ENCODE measurements around the gene CHST11. TPM values are rescaled to one million over a fixed set of nuclear protein-coding genes. Genes with fewer than 3 reads are reported as not detected.
A peak's percentile ranks its signal among the peaks of the same experiment; 100 is the strongest.

The CHST11 gene
- total and polyA plus RNA-seq, 7 donors, result 0.60 to 22.8 (median 10.0) TPM

GRCh38 chr12:104477510-104478390, 21.0 kb downstream of the CHST11 start:
- DNase-seq, result no peak
- WGBS, 2 donors, result 62 to 64% methylated on average over 6 of the region's 6 CpGs
- no peaks in the 10 kb centered on the region for H3K36me3 ChIP-seq
- H3K4me3 ChIP-seq, result no peak overlapping the region
- H3K9me3 ChIP-seq, result no peaks in the 10 kb centered on the region
- no peaks in the 10 kb centered on the region for H3K4me1 ChIP-seq
- intact Hi-C loops (cut with DNase I), result no loop called here
- no peak for TF ChIP-seq POLR2AphosphoS5 (IDR thresholded peaks at IDR 0.05)
- no peak for TF ChIP-seq EP300 (IDR thresholded peaks at IDR 0.05)
- no peak for TF ChIP-seq POLR2A (IDR thresholded peaks at IDR 0.05)
- TF ChIP-seq CTCF (IDR thresholded peaks at IDR 0.05), result no peak
- H3K27me3 ChIP-seq, result no peaks in the 10 kb centered on the region
- H3K27ac ChIP-seq, result peak overlapping the region in 1 of 4 donors; percentile 1

- no peaks in the 10 kb centered on the region for H3K36me3 ChIP-seq
- no peaks in the 10 kb centered on the region for H3K27me3 ChIP-seq
- H3K4me1 ChIP-seq, result no peaks in the 10 kb centered on the region
- intact Hi-C loops (cut with DNase I), result no loop called here
- peak overlapping the region in 1 of 4 donors; percentile 1 for H3K27ac ChIP-seq
- DNase-seq, result no peak
- no peaks in the 10 kb centered on the region for H3K9me3 ChIP-seq
- no peak overlapping the region for H3K4me3 ChIP-seq
- TF ChIP-seq CTCF (IDR thresholded peaks at IDR 0.05), result no peak
- peak in 1 of 4 donors; percentile 29 for TF ChIP-seq POLR2AphosphoS5 (IDR thresholded peaks at IDR 0.05)
- 47 to 66% methylated on average over 8 of the region's 8 CpGs for WGBS, 2 donors
Observed at GRCh38 chr12:104478396-104479122, 21.8 kb downstream of the CHST11 start.

GRCh38 chr12:104479123-104479662, 22.4 kb downstream of the CHST11 start:
- Histone ChIP-seq H3K4me3 (no peak overlapping the region), H3K36me3 (no peaks in the 10 kb centered on the region), H3K9me3 (no peaks in the 10 kb centered on the region), H3K27ac (no peak overlapping the region), H3K4me1 (no peaks in the 10 kb centered on the region), H3K27me3 (no peaks in the 10 kb centered on the region)
- 75 to 81% methylated on average over 3 of the region's 3 CpGs for WGBS, 2 donors
- intact Hi-C loops (cut with DNase I), result no loop called here
- DNase-seq, result no peak
- TF ChIP-seq CTCF (IDR thresholded peaks at IDR 0.05) (no peak), POLR2A (IDR thresholded peaks at IDR 0.05) (no peak), EP300 (IDR thresholded peaks at IDR 0.05) (no peak), POLR2AphosphoS5 (IDR thresholded peaks at IDR 0.05) (no peak)

- intact Hi-C loops (cut with DNase I), result no loop called here
- no peaks in the 10 kb centered on the region for H3K9me3 ChIP-seq
- no peaks in the 10 kb centered on the region for H3K4me1 ChIP-seq
- TF ChIP-seq EP300 (IDR thresholded peaks at IDR 0.05) (no peak), POLR2AphosphoS5 (IDR thresholded peaks at IDR 0.05) (no peak), POLR2A (IDR thresholded peaks at IDR 0.05) (no peak), CTCF (IDR thresholded peaks at IDR 0.05) (no peak)
- no peak overlapping the region for H3K27ac ChIP-seq
- no peak overlapping the region for H3K4me3 ChIP-seq
- WGBS, 2 donors, result 68 to 87% methylated on average over 3 of the region's 3 CpGs
- H3K36me3 ChIP-seq, result no peaks in the 10 kb centered on the region
- no peak for DNase-seq
- H3K27me3 ChIP-seq, result no peaks in the 10 kb centered on the region
Observed at GRCh38 chr12:104480012-104480411, 23.3 kb downstream of the CHST11 start.

Data from sigmoid colon (tissue), 7 donors.